Stimulated activated naive B cell treated with anti-CD40 and anti-IgM and Interleukin-4, amounts not matched to agents 10 μg/mL and 1 μg/mL and 100 μg/mL, for 72 hours (primary cell): ENCODE data around the gene AGFG2.
A peak's percentile ranks its signal among the peaks of the same experiment; 100 is the strongest.
"Not testable (repeated sequence)": the region's sequence is repeated elsewhere in the genome, so short reads cannot be mapped to it uniquely, and the experiment has no call there.

Source experiments
- ATAC-seq, 2 donors: fragments of 150-1000 bp; cut with Tn5 transposase; replicated peaks; 2 replicates each; pipeline ENCODE4 v1.10.0; 2021; ENCODE audit warnings: moderate library complexity in 1 of 2
- DNase-seq: peaks from one replicate; pipeline ENCODE4 v3.0.0; 2021
- H3K27ac Mint-ChIP-seq: one replicate; pipeline ENCODE4 v1.8.0; 2022; ENCODE audit warnings: mild to moderate bottlenecking, mixed read lengths
- H3K27me3 Mint-ChIP-seq, 2 donors: one replicate each; pipeline ENCODE4 v1.8.0; 2022; ENCODE audit warnings: mixed read lengths in 2 of 2
- H3K36me3 Mint-ChIP-seq, 2 donors: one replicate each; pipeline ENCODE4 v1.8.0; 2022; ENCODE audit warnings: mixed read lengths in 2 of 2, mild to moderate bottlenecking in 1 of 2
- H3K4me1 Mint-ChIP-seq, 2 donors: one replicate each; pipeline ENCODE4 v1.8.0; 2022; ENCODE audit warnings: mixed read lengths in 2 of 2, mild to moderate bottlenecking in 1 of 2
- H3K4me3 Mint-ChIP-seq, 2 donors: one replicate each; pipeline ENCODE4 v1.8.0; 2022; ENCODE audit warnings: mild to moderate bottlenecking in 2 of 2, mixed read lengths in 2 of 2, moderate library complexity in 1 of 2
- H3K9me3 Mint-ChIP-seq, 2 donors: one replicate each; pipeline ENCODE4 v1.8.0; 2022; ENCODE audit warnings: mixed read lengths in 2 of 2, mild to moderate bottlenecking in 1 of 2

Gene AGFG2, protein sequence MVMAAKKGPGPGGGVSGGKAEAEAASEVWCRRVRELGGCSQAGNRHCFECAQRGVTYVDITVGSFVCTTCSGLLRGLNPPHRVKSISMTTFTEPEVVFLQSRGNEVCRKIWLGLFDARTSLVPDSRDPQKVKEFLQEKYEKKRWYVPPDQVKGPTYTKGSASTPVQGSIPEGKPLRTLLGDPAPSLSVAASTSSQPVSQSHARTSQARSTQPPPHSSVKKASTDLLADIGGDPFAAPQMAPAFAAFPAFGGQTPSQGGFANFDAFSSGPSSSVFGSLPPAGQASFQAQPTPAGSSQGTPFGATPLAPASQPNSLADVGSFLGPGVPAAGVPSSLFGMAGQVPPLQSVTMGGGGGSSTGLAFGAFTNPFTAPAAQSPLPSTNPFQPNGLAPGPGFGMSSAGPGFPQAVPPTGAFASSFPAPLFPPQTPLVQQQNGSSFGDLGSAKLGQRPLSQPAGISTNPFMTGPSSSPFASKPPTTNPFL

DNA sequence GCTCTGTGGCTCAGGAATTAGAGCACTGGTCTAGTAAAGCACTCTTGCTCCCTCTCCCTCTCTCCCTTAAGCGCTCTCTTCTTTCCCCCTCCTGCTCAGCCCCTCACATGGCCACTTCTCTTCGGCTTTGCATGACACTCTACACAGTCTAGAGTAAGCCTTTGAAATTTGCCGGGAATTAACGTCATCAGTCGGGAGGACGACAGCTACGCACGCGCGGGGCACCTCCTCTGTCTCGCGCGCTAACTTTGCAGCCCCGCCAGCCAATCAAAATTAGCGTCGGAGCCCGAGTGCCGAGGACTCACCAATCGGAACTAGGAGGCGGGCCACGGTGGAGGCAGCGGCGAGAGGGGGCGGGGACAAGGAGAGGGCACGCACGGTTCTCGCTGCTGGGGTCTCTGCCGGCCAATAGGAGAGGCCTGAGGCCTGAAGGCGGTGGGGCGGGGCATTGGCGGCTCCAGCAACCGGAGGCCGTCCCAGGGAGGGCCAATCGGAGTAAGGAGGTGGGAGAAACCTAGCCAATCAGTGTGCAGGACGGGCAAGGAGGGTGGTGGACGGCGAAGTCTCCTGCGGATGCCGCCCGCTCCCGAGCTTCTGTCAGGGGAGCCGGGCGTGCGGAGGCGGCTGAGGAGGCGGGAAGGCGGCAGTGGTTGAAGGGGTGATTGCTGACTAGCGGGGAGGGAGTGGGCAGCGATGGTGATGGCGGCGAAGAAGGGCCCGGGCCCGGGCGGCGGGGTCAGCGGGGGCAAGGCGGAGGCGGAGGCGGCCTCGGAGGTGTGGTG, at the start of gene AGFG2:
Gene AGFG2 (plus strand): TSS at position 550 of the 782 bp plus-strand sequence. CDS start 144 bp downstream, at position 694.
- no peaks in the 10 kb centered on the region for H3K27me3 Mint-ChIP-seq
- peak within 1 kb of the TSS; percentile 96 to 99 for H3K4me3 Mint-ChIP-seq
- peak within 1 kb of the TSS; percentile 96 for H3K27ac Mint-ChIP-seq
- peak; percentile 94 to 96 for ATAC-seq
- peaks cover 33 to 55% of the 10 kb centered on the region in 2 donors for H3K4me1 Mint-ChIP-seq
- H3K36me3 Mint-ChIP-seq: peaks cover 10 to 11% of the 10 kb centered on the region in 2 donors
- peak; percentile 100 for DNase-seq
- H3K9me3 Mint-ChIP-seq: no peaks in the 10 kb centered on the region

DNA sequence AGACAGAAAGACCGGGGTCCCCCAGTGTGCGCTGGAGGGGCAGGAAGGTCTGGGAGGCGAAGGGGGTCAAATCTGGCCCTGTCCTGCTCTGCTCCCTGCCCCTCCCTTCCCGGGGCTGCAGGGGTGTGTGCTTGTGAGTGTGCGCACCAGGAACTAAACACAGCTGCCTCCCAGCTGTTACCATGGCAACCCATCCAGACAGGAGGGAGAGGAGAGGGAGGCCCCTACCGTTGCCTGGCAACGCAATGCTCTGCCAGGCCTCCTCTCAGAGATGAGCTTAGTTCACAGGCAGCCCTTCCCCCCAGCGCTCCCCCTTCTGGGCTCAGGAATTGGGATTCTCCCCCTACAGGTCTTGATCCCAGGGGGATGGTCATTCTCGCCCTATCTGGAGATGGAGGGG, 49.2 kb upstream of the AGFG2 start:
- peaks cover 12% of the 10 kb centered on the region in 2 donors for H3K4me1 Mint-ChIP-seq
- no peaks in the 10 kb centered on the region for H3K9me3 Mint-ChIP-seq
- peak overlapping the region; percentile 48 for H3K27ac Mint-ChIP-seq
- ATAC-seq (peak; percentile 54 to 55), DNase-seq (no peak)
- no peaks in the 10 kb centered on the region for H3K36me3 Mint-ChIP-seq
- H3K4me3 Mint-ChIP-seq: no peak overlapping the region
- peaks cover 42 to 75% of the 10 kb centered on the region in 2 donors for H3K27me3 Mint-ChIP-seq

DNA sequence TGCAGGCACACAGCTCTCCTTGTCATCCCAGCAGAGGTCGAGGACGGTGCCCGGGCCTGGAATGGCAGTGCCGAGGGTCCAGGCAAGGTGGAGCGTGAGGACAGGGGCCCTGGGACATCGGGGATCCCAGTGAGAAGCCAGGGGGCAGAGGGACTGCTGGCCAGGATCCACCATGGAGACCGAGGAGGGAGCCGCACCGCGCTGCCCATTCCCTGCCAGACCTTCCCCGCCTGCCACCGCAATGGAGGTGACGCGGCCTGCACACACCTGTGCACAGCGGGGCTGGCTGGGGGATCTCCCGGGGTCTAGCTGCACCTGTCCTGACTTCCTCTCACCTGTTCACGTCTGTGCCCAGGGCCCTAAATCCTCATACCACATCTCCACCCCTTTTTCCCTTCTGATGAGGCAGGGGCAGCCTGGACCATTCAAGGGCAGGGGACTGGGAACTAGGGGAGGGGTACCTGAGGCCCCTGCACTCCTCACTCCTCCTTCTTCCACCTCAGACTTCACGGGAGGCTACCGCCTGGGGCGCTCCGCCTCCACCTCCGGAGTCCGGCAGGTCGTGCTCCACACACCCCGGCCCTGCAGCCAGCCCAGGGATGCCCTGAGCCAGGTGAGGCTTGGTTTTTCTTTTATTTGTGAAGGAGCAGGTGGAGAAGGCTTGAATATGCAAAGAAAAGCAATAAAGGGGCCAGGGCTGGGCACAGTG, 48.4 kb upstream of the AGFG2 start:
- Mint-ChIP-seq H3K9me3 (no peaks in the 10 kb centered on the region), H3K36me3 (no peaks in the 10 kb centered on the region), H3K27ac (peak overlapping the region; percentile 48), H3K4me1 (peaks cover 12 to 13% of the 10 kb centered on the region in 2 donors), H3K4me3 (no peak overlapping the region), H3K27me3 (peaks cover 47 to 83% of the 10 kb centered on the region in 2 donors)
- ATAC-seq (no peak), DNase-seq (no peak)

DNA sequence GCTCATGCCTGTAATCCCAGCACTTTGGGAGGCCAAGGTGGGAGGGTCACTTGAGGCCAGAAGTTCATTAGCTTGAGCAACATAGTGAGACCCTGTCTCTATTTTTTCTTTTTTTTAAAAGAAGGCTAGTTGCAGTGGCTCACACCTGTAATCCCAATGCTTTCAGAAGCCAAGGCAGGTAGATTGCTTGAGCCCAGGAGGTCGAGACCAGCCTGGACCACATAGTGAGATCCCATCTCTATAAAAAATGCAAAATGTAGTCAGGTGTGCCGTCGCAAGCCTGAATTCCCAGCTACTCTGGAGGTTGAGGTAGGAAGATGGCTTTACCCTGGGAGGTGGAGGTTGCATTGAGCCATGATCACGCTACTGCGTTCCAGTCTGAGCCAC, 47.8 kb upstream of the AGFG2 start:
- Mint-ChIP-seq H3K27me3 (peaks cover 48 to 83% of the 10 kb centered on the region in 2 donors), H3K9me3 (no peaks in the 10 kb centered on the region), H3K27ac (no peak overlapping the region), H3K36me3 (no peaks in the 10 kb centered on the region), H3K4me1 (peaks cover 12 to 13% of the 10 kb centered on the region in 2 donors), H3K4me3 (no peak overlapping the region)
- no peak for ATAC-seq
- DNase-seq: no peak

DNA sequence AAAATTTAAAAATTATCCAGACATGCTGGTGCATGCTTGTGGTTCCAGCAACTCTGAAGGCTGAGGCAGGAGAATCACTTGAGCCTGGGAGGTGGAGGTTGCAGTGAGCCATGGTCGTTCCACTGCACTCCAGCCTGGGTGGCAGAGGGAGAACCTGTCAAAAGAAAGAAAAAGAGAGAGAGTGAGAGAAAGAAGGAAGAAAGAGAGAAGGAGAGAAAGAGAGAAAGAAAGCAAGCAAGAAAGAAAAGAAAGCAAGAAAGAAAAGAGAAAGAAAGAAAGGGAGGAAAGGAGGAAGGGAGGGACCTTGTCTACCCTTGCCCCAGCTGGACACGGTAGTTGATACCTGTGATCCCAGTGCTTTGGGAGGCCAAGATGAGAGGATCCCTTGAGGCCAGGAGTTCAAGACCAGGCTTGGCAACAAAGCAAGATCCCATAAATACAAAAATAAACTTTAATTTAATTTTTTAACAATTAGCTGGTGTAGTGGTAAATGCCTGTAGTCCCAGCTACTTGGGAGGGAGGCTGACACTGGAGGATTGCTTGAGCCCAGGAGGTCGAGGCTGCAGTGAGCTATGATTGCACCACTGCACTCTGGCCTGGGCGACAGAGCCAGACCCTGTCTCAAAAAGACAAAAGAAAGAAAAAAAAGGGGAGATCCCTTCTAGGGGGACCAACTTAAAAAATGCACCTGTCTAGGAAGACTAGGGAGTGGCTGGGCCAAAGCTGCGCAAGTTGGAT, 46.1 kb upstream of the AGFG2 start:
- peaks cover 55 to 81% of the 10 kb centered on the region in 2 donors for H3K27me3 Mint-ChIP-seq
- peak in 1 of 2 donors; percentile 14 for ATAC-seq
- H3K36me3 Mint-ChIP-seq: no peaks in the 10 kb centered on the region
- no peak overlapping the region for H3K27ac Mint-ChIP-seq
- peak overlapping the region; percentile 72 for H3K4me3 Mint-ChIP-seq
- no peaks in the 10 kb centered on the region for H3K9me3 Mint-ChIP-seq
- peaks cover 12 to 13% of the 10 kb centered on the region in 2 donors for H3K4me1 Mint-ChIP-seq
- DNase-seq: no peak

DNA sequence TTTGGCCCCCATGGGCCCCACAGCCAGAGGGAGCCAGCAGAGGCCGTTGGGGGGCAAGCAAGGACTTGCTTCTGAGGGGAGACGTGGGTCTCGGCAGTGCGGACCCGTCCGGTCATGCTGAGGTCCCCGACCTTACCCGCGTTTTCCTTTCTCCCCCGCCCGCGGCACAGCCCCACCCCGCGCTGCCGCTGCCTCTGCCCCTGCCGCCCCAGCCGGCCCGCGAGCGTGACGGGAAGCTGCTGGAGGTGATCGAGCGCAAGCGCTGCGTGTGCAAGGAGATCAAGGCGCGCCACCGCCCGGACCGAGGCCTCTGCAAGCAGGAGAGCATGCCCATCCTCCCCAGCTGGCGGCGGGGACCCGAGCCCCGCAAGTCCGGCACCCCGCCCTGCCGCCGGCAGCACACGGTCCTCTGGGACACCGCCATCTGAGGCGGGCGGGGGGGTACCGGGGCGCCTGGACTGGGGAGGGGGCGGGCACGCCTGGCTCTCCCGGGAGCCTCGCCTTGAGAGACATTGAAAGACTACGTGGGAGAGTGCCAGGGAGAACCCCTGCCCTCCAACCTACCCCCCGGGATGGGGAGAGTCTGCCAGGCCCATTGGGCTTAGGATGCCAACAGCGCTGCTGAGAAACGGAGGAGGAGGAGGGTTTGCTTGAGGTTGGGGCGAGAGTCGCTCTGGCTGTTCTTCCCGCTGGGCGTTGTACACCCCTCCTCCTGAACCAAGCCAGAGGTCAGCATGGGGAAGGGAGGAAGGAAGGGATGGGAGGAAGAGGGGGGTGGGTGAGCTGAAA, 45.3 kb upstream of the AGFG2 start:
- H3K27ac Mint-ChIP-seq: no peak overlapping the region
- ATAC-seq (peak; percentile 82), DNase-seq (no peak)
- H3K36me3 Mint-ChIP-seq: no peaks in the 10 kb centered on the region
- peak overlapping the region; percentile 72 for H3K4me3 Mint-ChIP-seq
- peaks cover 12 to 13% of the 10 kb centered on the region in 2 donors for H3K4me1 Mint-ChIP-seq
- peaks cover 55 to 81% of the 10 kb centered on the region in 2 donors for H3K27me3 Mint-ChIP-seq
- no peaks in the 10 kb centered on the region for H3K9me3 Mint-ChIP-seq

DNA sequence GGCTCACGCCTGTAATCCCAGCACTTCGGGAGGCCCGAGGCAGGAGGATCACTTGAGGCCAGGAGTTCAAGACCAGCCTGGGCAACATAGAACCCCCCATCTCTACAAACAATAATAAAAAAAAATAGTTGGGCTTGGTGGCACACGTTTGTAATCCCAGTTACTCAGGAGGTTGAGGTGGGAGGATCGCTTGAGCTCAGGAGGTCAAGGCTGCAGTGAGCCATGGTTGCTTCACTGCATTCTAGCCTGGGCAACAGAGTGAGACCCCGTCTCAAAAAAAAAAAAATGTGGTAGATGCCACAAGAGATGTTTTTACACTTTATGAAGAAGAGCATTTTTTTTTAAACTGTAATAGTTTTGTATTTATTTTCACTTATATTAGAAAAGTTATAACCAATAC, 42.5 kb upstream of the AGFG2 start:
- no peaks in the 10 kb centered on the region for H3K9me3 Mint-ChIP-seq
- no peaks in the 10 kb centered on the region for H3K36me3 Mint-ChIP-seq
- H3K4me1 Mint-ChIP-seq: peaks cover 6 to 11% of the 10 kb centered on the region in 2 donors
- no peak for ATAC-seq
- DNase-seq: no peak
- no peak overlapping the region for H3K4me3 Mint-ChIP-seq
- H3K27ac Mint-ChIP-seq: no peak overlapping the region
- peaks cover 35 to 55% of the 10 kb centered on the region in 2 donors for H3K27me3 Mint-ChIP-seq

DNA sequence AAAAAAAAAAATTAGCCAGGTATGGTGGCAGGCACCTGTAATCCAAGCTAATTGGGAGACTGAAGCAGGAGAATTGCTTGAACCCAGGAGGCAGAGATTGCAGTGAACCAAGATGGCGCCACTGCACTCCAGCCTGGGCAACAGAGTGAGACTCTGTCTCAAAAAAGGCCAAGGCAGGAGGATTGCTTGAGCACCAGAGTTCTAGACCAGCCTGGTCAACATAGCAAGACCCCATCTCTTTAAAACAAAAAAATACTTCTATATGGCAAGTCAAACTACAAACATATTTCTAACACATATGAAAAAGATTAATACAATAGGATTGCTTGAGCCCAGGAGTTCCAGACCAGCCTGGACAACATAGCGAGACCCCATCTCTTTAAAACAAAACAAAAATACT, 38.3 kb upstream of the AGFG2 start:
- peaks cover 11 to 13% of the 10 kb centered on the region in 2 donors for H3K27me3 Mint-ChIP-seq
- not testable (repeated sequence) for H3K4me3 Mint-ChIP-seq, H3K9me3 Mint-ChIP-seq, ATAC-seq, H3K4me1 Mint-ChIP-seq, H3K36me3 Mint-ChIP-seq, H3K27ac Mint-ChIP-seq, DNase-seq

DNA sequence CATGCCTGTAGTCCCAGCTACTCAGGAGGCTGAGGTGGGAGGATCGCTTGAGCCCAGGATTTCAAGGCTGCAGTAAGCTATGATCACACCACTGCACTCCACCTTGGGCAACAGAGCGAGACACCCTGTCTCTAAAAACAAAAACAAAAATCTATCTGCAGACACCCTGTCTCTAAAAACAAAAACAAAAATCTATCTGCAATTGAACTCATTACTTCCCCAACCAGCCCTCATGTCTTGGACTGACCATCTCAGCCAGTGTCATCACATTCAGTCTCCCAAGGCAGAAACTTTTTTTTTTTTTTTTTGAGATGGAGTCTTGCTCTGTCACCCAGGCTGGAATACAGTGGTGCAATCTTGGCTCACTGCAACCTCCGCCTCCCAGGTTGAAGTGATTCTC, 35.0 kb upstream of the AGFG2 start:
- not testable (repeated sequence) for H3K4me1 Mint-ChIP-seq, H3K27ac Mint-ChIP-seq, H3K9me3 Mint-ChIP-seq, DNase-seq, H3K36me3 Mint-ChIP-seq, H3K4me3 Mint-ChIP-seq, ATAC-seq
- H3K27me3 Mint-ChIP-seq: peaks cover under 1 to 12% of the 10 kb centered on the region in 2 donors

DNA sequence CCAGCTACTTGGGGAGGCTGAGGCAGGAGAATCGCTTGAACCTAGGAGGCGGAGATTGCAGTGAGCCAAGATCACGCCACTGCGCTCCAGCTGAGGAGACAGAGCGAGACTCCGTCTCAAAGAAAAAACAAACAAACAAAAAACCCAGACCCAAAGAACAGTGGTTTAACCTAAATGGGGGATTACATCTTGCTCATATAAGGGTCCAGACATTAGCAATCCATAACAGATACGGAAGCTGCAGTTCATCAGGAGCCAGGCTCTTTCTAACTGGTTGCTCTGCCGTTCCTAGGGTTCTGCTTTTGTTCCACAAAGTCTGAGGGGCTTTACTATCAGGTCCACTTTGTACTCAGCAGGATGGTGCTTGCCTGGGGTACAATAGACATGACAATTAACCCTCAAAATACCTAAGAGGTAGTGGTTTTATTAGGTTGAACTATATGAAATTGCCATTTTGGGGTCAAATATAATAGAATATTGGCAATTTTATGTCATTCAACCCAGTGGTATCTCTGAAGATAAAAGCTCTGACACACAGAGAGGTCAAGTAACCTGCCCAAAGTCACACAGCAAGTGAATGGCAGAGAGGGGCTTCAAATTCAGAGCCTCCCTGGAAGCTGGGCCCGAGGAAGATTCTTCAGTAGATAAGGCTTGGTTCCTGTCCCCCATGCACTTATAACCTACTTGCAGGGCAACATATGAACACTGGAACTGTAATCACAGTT, 34.0 kb upstream of the AGFG2 start:
- Mint-ChIP-seq H3K27me3 (peaks cover 5 to 17% of the 10 kb centered on the region in 2 donors), H3K36me3 (no peaks in the 10 kb centered on the region), H3K9me3 (no peaks in the 10 kb centered on the region), H3K27ac (no peak overlapping the region), H3K4me3 (no peak overlapping the region), H3K4me1 (peaks cover 2 to 4% of the 10 kb centered on the region in 2 donors)
- DNase-seq: no peak
- ATAC-seq: no peak

DNA sequence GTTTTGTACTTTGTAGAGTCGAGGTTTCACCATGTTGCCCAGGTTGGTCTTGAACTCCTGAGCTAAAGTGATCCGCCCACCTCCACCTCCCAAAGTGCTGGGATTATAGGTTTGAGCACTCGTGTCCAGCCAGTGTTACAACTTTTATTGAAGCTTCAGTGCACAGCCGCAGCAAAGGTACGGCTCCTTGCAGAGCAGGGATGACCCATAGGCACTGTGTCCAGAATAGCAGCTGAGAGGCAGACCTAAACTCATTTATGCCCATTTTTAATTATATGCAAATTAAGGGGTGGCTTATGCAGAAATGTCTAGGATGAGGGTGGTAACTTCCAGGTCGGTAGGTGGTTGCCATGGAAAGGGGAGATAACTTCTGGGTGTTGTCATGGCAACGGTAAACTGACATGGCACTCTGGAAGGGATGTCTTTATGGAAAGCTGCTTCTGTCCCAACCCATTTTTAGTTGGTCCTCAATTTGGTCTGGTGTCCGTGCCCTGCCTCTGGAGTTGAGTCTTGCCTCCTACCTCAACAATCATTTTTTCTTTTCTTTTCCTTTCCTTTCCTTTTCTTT, 32.6 kb upstream of the AGFG2 start:
- no peak overlapping the region for H3K27ac Mint-ChIP-seq
- no peak overlapping the region for H3K4me3 Mint-ChIP-seq
- H3K27me3 Mint-ChIP-seq: peaks cover 11 to 17% of the 10 kb centered on the region in 2 donors
- peaks cover 2 to 4% of the 10 kb centered on the region in 2 donors for H3K4me1 Mint-ChIP-seq
- DNase-seq (no peak), ATAC-seq (no peak)
- H3K9me3 Mint-ChIP-seq: no peaks in the 10 kb centered on the region
- no peaks in the 10 kb centered on the region for H3K36me3 Mint-ChIP-seq

DNA sequence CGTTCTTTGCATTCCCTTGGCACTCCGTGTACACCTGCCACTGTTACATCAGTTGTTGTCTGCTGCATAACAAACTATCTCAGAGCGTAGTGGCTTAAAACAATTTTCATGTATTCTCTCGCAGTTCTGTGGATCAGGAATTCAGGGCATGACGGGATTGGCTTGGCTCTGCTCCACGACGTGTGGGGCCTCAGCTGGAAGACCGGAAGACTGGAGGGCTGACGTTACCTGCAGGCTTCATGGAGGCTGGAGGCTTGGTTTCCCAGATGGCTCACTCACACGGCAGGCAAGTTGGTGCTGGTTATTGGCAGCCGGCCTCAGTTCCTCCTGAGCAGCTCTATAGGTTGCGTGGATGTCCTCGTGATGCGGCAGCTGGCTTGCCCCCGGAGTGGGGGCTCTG, 29.8 kb upstream of the AGFG2 start:
- no peak overlapping the region for H3K27ac Mint-ChIP-seq
- H3K4me1 Mint-ChIP-seq: peaks cover 0 to 2% of the 10 kb centered on the region in 2 donors
- H3K27me3 Mint-ChIP-seq: peaks cover 15 to 33% of the 10 kb centered on the region in 2 donors
- ATAC-seq (no peak), DNase-seq (no peak)
- no peak overlapping the region for H3K4me3 Mint-ChIP-seq
- H3K9me3 Mint-ChIP-seq: no peaks in the 10 kb centered on the region
- no peaks in the 10 kb centered on the region for H3K36me3 Mint-ChIP-seq
